Measurements from ENCODE around the gene MTFMT. TPM values are rescaled to one million over a fixed set of nuclear protein-coding genes. Genes with fewer than 3 reads are reported as not detected.

The MTFMT gene
- total and polyA plus RNA-seq, 8 donors = 1.9 to 6.6 (median 3.9) TPM

DNA sequence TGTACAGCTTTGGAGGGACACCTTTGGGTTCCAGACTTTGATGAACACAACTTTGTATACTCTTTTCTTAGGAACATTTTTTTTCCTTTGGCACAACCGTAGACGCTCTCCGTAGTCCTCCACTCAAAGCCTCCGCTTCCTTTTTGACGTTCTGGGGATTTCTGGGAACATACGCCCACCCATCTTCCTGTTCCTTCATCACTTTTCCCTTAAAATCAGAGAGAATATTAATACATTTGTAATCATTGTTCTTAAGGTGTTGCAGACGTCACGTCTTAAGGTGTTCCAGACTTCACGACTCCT is 39.3 kb downstream of the MTFMT start:
- peak overlapping the region; percentile 65 to 89 (median 76) for H3K27ac ChIP-seq
- no peaks in the 10 kb centered on the region for H3K27me3 ChIP-seq
- peak overlapping the region; percentile 84 to 94 (median 93) for H3K4me3 ChIP-seq
- FAIRE-seq (no peak), ATAC-seq (peak in 1 of 4 donors; percentile 4), DNase-seq (no peak)
- no peaks in the 10 kb centered on the region for H3K9me3 ChIP-seq
- TF ChIP-seq, protein P1, sequence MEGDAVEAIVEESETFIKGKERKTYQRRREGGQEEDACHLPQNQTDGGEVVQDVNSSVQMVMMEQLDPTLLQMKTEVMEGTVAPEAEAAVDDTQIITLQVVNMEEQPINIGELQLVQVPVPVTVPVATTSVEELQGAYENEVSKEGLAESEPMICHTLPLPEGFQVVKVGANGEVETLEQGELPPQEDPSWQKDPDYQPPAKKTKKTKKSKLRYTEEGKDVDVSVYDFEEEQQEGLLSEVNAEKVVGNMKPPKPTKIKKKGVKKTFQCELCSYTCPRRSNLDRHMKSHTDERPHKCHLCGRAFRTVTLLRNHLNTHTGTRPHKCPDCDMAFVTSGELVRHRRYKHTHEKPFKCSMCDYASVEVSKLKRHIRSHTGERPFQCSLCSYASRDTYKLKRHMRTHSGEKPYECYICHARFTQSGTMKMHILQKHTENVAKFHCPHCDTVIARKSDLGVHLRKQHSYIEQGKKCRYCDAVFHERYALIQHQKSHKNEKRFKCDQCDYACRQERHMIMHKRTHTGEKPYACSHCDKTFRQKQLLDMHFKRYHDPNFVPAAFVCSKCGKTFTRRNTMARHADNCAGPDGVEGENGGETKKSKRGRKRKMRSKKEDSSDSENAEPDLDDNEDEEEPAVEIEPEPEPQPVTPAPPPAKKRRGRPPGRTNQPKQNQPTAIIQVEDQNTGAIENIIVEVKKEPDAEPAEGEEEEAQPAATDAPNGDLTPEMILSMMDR (IDR thresholded peaks at IDR 0.05) = no peak
- H3K4me1 ChIP-seq = peaks cover 0 to 13% (median 0%) of the 10 kb centered on the region in 3 donors
- H3K36me3 ChIP-seq = no peaks in the 10 kb centered on the region
- intact Hi-C loops (cut with DNase I) = no loop called here
- 2 to 3% methylated on average over 9 of the region's 9 CpGs for WGBS, 2 donors

DNA sequence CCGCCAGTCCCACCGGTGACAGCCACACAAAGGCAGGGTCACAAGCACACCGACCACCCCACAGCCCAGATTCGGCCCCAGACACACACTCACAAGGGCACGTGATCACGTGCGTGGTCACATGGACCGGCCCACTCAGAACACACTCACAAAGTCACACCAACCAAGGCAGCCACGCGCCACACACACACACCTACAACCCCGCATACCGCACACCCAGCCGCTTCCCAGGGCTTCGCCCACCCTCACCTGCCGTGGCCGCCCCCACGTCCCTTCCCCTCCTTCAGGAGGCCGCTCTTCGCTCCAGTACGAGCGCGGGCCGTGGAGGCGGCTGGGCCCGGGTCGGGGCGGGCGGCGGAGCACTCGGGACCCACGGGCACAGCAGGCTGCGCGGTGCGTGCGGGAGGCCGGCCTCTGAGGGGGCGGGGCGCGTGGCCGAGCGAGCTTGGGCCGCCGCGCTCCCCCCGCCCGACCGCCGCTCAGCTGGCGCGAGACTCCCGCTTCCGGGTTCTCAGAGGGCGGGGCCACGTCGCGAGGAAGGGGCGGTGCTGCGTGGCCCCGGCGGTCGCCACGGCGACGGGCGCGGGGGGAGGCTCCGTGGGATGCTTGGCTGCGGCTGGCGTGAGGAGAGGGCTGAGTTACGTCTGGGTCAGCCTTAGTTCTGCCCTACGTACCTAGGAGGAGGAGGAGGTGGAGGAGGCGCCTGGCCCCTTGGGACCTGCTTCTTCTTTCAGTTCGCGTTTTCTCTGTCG is 39.8 kb downstream of the MTFMT start, which contains the start of gene SPG21:
SPG21 (minus strand) TSS at position 499 of the 752 bp plus-strand sequence. CDS start 6,345 bp downstream, outside the sequence.
- peaks cover 0 to 13% (median 0%) of the 10 kb centered on the region in 3 donors for H3K4me1 ChIP-seq
- WGBS, 2 donors = 0% methylated on average over 67 to 75 of the region's 75 CpGs
- peak; percentile 93 to 97 (median 96) for DNase-seq
- H3K27me3 ChIP-seq = no peaks in the 10 kb centered on the region
- TF ChIP-seq, protein P1 (IDR thresholded peaks at IDR 0.05) = no peak
- H3K9me3 ChIP-seq = no peaks in the 10 kb centered on the region
- intact Hi-C loops (cut with DNase I) = no loop called here
- peak within 1 kb of the TSS; percentile 65 to 89 (median 76) for H3K27ac ChIP-seq
- ATAC-seq = peak; percentile 95 to 97 (median 96)
- no peaks in the 10 kb centered on the region for H3K36me3 ChIP-seq
- peak within 1 kb of the TSS; percentile 84 to 94 (median 93) for H3K4me3 ChIP-seq
- FAIRE-seq = no peak

DNA sequence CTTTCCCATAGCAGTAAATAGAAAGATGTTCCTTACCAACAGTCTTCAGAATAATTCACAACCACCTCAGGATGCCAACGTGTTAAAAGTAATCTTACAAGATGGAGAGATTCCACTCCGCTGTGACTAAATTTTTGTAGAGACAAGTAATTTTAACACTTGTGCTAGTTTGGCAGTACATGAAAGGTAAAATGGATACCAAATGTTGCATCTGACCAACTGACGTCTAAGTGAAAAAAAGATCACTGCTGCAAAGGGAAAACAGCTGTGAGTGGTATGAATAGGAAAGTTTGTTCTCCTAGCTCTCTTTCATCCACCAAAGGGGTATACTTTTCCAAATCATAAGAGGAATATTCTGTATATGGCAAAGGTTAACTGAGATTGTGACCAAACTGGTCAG is 42.3 kb downstream of the MTFMT start:
- ATAC-seq = no peak
- FAIRE-seq = no peak
- intact Hi-C loops (cut with DNase I) = no loop called here
- WGBS, 2 donors = 71 to 73% methylated on average over 3 of the region's 3 CpGs
- Histone ChIP-seq H3K4me3 (no peak overlapping the region), H3K4me1 (peaks cover 0 to 13% (median 0%) of the 10 kb centered on the region in 3 donors), H3K27ac (no peak overlapping the region), H3K36me3 (no peaks in the 10 kb centered on the region), H3K27me3 (no peaks in the 10 kb centered on the region), H3K9me3 (no peaks in the 10 kb centered on the region)
- TF ChIP-seq, protein P1 (IDR thresholded peaks at IDR 0.05) = no peak
- DNase-seq = no peak

DNA sequence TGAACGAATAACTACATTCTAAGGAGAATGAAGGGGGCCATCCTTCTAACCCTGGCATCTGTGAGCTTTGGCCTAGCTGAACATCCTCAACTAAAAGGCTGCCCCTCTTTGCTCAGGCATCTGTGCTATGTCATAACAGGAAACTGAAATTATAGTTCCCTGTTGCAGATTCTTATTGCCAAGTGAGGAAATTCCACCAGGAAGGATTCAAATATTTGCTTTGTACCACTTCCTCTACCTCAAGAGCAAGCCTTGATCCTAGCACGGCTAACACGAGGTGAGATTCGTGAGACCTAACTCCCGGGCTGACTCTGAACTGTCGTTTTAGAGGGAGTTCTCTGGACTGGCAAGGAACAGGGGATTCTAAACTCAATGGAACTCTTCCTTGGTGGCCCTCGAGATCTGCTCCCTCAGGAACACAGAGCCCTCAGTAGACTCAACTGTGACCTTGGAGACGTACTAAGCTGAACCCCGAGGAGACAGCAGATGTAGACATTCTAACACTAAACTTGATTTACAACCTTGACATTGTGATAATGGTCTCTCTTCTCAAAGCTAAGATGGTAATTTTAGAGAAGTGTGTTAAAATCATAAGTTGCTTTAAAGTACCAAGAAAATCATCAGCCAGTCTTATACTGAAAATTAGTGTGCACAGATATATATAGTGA is 43.9 kb downstream of the MTFMT start:
- no peak for FAIRE-seq
- DNase-seq = no peak
- H3K27me3 ChIP-seq = no peaks in the 10 kb centered on the region
- no peaks in the 10 kb centered on the region for H3K9me3 ChIP-seq
- intact Hi-C loops (cut with DNase I) = no loop called here
- peaks cover 0 to 12% (median 0%) of the 10 kb centered on the region in 3 donors for H3K4me1 ChIP-seq
- TF ChIP-seq, protein P1 (IDR thresholded peaks at IDR 0.05) = no peak
- H3K36me3 ChIP-seq = no peaks in the 10 kb centered on the region
- H3K27ac ChIP-seq = peak overlapping the region in 2 of 4 donors; percentile 42 to 64
- WGBS, 2 donors = 51 to 58% methylated on average over 9 of the region's 9 CpGs
- ATAC-seq = peak in 1 of 4 donors; percentile 1
- no peak overlapping the region for H3K4me3 ChIP-seq
